GM12878 (cell line): ENCODE measurements around the gene KCNB1. TPM values are rescaled to one million over a fixed set of nuclear protein-coding genes. Genes with fewer than 3 reads are reported as not detected.

Source experiments
- CBFB ChIP-seq: IDR thresholded peaks from 2 replicates; pipeline ENCODE4 v1.6.1; 2016; ENCODE audit warnings: antibody characterized with exemption, low read depth
- CUX1 ChIP-seq: IDR thresholded peaks from 2 replicates; pipeline ENCODE4 v1.6.1; 2012; ENCODE audit warnings: improper control_type of control experiment, low read depth, low read length; ENCODE audit not compliant: insufficient replicate concordance
- FOXK2 ChIP-seq: fragments of 450-650 bp; IDR thresholded peaks from 2 replicates; pipeline ENCODE4 v1.6.1; 2017; ENCODE audit warnings: mild to moderate bottlenecking, moderate library complexity
- IKZF2 ChIP-seq, 2 experiments: fragments of 450-650 bp; IDR thresholded peaks; 2 replicates each; pipeline ENCODE4 v1.6.1; 2017; ENCODE audit warnings: mild to moderate bottlenecking in 2 of 2, moderate library complexity in 2 of 2
- MTA2 ChIP-seq: fragments of 450-650 bp; IDR thresholded peaks from 2 replicates; pipeline ENCODE4 v1.6.1; 2016; ENCODE audit warnings: low read depth, mild to moderate bottlenecking, moderate library complexity
- NFXL1 ChIP-seq: fragments of 450-650 bp; IDR thresholded peaks from 2 replicates; pipeline ENCODE4 v1.6.1; 2017; ENCODE audit warnings: antibody characterized with exemption, mild to moderate bottlenecking, borderline replicate concordance
- NR2F1 ChIP-seq: fragments of 450-650 bp; conservative IDR thresholded peaks from 2 replicates; pipeline ENCODE4 v1.6.1; 2017; ENCODE audit warnings: mild to moderate bottlenecking
- TARDBP ChIP-seq: IDR thresholded peaks from 2 replicates; pipeline ENCODE4 v1.6.1; 2016; ENCODE audit warnings: borderline replicate concordance
- TBL1XR1 ChIP-seq: IDR thresholded peaks from 2 replicates; pipeline ENCODE4 v1.6.1; 2012; ENCODE audit warnings: low read depth, low read length, improper control_type of control experiment
- polyA plus RNA-seq, 11 experiments: library from polyadenylated mRNA; depleted of rRNA in 4 of 11; unstranded in 6 of 11; stranded (reverse) in 5 of 11; fragments of >200 nt; fragmentation: Nextera tagmentation in 4 of 11; fragmentation: Illumina TruSeq in 1 of 11; extraction: Ambion mirVana in 4 of 11; extraction: Trizol in 1 of 11; gene quantifications; 1 replicate in 1 of 11; 2 replicates in 10 of 11; pipeline versions ENCODE4 v1.2.1 to v1.2.3, GENCODE V29; 2011 to 2016; ENCODE audit warnings: inconsistent platforms in 2 of 11, missing spikeins in 2 of 11, low read depth in 1 of 11
- total RNA-seq, 4 experiments: library from RNA; depleted of rRNA in 3 of 4; stranded (reverse); fragments of >200 nt in 3 of 4; fragmentation: Illumina TruSeq in 1 of 4; extraction: Trizol in 1 of 4; gene quantifications; 2 replicates each; pipeline versions ENCODE4 v1.2.1 to v1.2.3, GENCODE V29; 2013 to 2021

The KCNB1 gene
- total and polyA plus RNA-seq, 10 of the 15 experiments (the other 5 are each of a cell fraction or from before 2014, with no cell fraction given), result 0.02 to 0.08 (median 0.03) TPM; not detected in 7

- TF ChIP-seq CUX1, result no peak
- no peak for TF ChIP-seq TBL1XR1
- no peak for TF ChIP-seq MTA2
- no peak for TF ChIP-seq IKZF2 (IDR thresholded peaks at IDR 0.05)
- TF ChIP-seq NR2F1, result no peak
- no peak for TF ChIP-seq CBFB
- no peak for TF ChIP-seq NFXL1
- no peak for TF ChIP-seq FOXK2
- no peak for TF ChIP-seq TARDBP
These were observed 120.4 kb downstream of the KCNB1 start (continued) for GRCh38 chr20:49361862-49362660.
